ENCODE data around the gene SELENOH. TPM values are rescaled to one million over a fixed set of nuclear protein-coding genes. Genes with fewer than 3 reads are reported as not detected.
"Not testable (repeated sequence)": the region's sequence is repeated elsewhere in the genome, so short reads cannot be mapped to it uniquely, and the experiment has no call there.

SELENOH gene
- total and polyA plus RNA-seq, 7 donors = 130 to 188 (median 149) TPM

DNA sequence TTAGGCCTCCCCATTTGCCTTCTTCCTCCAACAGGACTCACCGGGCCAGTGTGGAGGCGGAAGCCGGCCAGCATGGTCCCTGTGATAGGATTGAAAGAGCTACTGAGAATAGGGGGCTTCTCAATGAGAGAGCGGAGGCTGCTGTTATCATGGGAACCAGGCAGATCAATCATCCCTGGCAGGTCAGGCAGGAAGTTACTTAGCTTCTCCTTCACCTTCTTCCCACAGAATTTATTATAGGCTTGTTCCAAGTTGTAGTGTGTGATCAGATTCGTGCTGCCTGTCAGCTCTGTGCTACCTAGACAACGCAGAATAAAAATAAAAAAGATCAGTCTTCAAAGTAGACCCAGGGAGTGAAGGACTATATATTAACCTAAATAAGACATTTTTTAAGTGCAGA, 36.4 kb upstream of the SELENOH start:
- Histone ChIP-seq H3K9me3 (no peaks in the 10 kb centered on the region), H3K36me3 (peaks cover 0 to 58% (median 21%) of the 10 kb centered on the region in 4 donors), H3K4me1 (peaks cover 0 to 3% (median 0%) of the 10 kb centered on the region in 4 donors), H3K27me3 (no peaks in the 10 kb centered on the region), H3K4me3 (no peak overlapping the region), H3K27ac (no peak overlapping the region)
- intact Hi-C loops (cut with DNase I) = no loop called here
- TF ChIP-seq POLR2AphosphoS5 (IDR thresholded peaks at IDR 0.05) = no peak
- TF ChIP-seq, protein P1, sequence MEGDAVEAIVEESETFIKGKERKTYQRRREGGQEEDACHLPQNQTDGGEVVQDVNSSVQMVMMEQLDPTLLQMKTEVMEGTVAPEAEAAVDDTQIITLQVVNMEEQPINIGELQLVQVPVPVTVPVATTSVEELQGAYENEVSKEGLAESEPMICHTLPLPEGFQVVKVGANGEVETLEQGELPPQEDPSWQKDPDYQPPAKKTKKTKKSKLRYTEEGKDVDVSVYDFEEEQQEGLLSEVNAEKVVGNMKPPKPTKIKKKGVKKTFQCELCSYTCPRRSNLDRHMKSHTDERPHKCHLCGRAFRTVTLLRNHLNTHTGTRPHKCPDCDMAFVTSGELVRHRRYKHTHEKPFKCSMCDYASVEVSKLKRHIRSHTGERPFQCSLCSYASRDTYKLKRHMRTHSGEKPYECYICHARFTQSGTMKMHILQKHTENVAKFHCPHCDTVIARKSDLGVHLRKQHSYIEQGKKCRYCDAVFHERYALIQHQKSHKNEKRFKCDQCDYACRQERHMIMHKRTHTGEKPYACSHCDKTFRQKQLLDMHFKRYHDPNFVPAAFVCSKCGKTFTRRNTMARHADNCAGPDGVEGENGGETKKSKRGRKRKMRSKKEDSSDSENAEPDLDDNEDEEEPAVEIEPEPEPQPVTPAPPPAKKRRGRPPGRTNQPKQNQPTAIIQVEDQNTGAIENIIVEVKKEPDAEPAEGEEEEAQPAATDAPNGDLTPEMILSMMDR (IDR thresholded peaks at IDR 0.05) = no peak
- no peak for TF ChIP-seq POLR2A (IDR thresholded peaks at IDR 0.05)
- no peak for TF ChIP-seq EP300 (IDR thresholded peaks at IDR 0.05)
- WGBS, 2 donors = 93 to 96% methylated on average over 6 of the region's 6 CpGs
- no peak for DNase-seq

DNA sequence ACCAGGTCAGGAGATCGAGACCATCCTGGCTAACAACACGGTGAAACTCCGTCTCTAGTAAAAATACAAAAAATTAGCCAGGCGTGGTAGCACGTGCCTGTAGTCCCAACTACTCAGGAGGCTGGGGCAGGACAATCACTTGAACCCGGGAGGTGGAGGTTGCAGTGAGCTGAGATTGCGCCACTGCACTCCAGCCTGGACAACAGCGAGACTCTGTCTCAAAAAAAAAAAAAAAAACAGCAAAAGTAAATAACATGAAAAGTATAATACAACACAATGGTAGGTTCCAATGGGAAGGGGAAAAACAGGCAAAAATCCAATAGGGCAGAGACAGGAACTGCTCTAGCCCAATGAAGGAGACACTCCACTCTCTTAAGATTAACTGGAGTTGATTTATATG, 35.9 kb upstream of the SELENOH start:
- H3K36me3 ChIP-seq = peaks cover 0 to 53% (median 17%) of the 10 kb centered on the region in 4 donors
- H3K9me3 ChIP-seq; DNase-seq; H3K27me3 ChIP-seq; H3K4me3 ChIP-seq; H3K27ac ChIP-seq; H3K4me1 ChIP-seq; intact Hi-C loops (cut with DNase I): not testable (repeated sequence)
- 93 to 96% methylated on average over 8 of the region's 8 CpGs for WGBS, 2 donors

GRCh38 chr11:57709802-57710367, 31.4 kb upstream of the SELENOH start:
- no peaks in the 10 kb centered on the region for H3K9me3 ChIP-seq
- DNase-seq = no peak
- WGBS, 2 donors = 92% methylated on average over 5 of the region's 5 CpGs
- no peak overlapping the region for H3K27ac ChIP-seq
- peaks cover 0 to 39% (median 33%) of the 10 kb centered on the region in 4 donors for H3K4me1 ChIP-seq
- no peak overlapping the region for H3K4me3 ChIP-seq
- TF ChIP-seq, protein P1 (IDR thresholded peaks at IDR 0.05) = no peak
- no peak for TF ChIP-seq POLR2A (IDR thresholded peaks at IDR 0.05)
- no peak for TF ChIP-seq EP300 (IDR thresholded peaks at IDR 0.05)
- TF ChIP-seq POLR2AphosphoS5 (IDR thresholded peaks at IDR 0.05) = no peak
- intact Hi-C loops (cut with DNase I) = loop anchor here (5.0 kb wide), 2 partner anchors 43 to 52 kb away; partner anchors contain the start of genes CTNND1 and ZDHHC5
- peaks cover 0 to 15% (median 2%) of the 10 kb centered on the region in 4 donors for H3K36me3 ChIP-seq
- H3K27me3 ChIP-seq = no peaks in the 10 kb centered on the region

DNA sequence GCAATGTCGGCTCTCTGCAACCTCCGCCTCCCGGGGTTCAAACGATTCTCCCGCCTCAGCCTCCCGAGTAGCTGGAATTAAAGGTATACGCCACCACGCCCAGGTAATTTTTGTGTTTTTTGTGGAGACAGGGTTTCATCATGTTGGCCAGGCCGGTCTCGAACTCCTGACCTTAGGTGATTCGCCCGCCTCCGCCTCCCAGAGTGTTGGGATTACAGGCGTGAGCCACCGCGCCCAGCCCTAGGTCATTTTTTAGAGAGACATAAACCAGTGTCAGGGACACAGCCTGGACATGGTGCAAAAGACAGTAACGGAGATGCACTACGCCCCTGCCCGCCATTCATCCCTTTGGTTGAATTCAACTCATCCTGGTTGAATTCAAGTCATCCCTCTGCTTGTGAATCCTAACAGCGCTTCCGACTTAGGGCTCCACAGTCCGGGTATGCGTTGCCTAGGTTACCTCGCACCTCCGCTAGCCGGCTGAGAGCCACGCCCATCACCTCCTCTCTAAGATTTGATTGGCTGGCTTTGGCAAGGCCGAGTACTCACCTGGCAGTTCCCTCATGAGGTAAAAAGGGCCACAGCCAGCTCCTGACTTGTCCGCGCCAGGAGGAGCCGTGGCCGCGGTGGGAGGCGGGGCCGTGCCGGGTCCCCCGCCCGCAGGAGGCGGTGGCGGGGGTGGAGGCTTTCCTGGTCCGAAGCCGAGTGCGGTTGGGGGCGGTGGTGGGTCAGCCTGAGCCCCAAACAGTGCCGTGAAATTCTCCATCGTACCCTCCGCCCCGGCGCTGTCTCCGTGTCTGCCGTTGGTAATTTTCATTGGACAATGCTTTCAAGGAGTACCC, 29.7 kb upstream of the SELENOH start, which contains the start of gene MED19:
Gene MED19 (minus strand): TSS at position 802 of the 842 bp plus-strand sequence. CDS start 36 bp downstream, at position 766.
- H3K4me1 ChIP-seq = peaks cover 0 to 42% (median 36%) of the 10 kb centered on the region in 4 donors
- TF ChIP-seq POLR2AphosphoS5 (IDR thresholded peaks at IDR 0.05) = peak in 3 of 4 donors; percentile 5 to 30 (median 11)
- TF ChIP-seq, protein P1 (IDR thresholded peaks at IDR 0.05) = no peak
- TF ChIP-seq POLR2A (IDR thresholded peaks at IDR 0.05) = peak in 1 of 2 donors; percentile 19
- no peaks in the 10 kb centered on the region for H3K9me3 ChIP-seq
- intact Hi-C loops (cut with DNase I) = loop anchor here (2.0 to 5.0 kb wide), 3 partner anchors 29 to 51 kb away; partner anchors contain the start of genes CTNND1, SELENOH and ZDHHC5
- DNase-seq = peak; percentile 83
- peak within 1 kb of the TSS; percentile 89 to 97 (median 92) for H3K27ac ChIP-seq
- H3K27me3 ChIP-seq = no peaks in the 10 kb centered on the region
- peaks cover 0 to 8% (median 0%) of the 10 kb centered on the region in 4 donors for H3K36me3 ChIP-seq
- peak within 1 kb of the TSS; percentile 96 to 98 (median 96) for H3K4me3 ChIP-seq
- WGBS, 2 donors = 2 to 7% methylated on average over 51 of the region's 51 CpGs

All from sigmoid colon (tissue), 7 donors.